Vagina (tissue), 2 donors: Measurements from ENCODE around the gene CSNK1E.

Source experiments
- POLR2A ChIP-seq, 2 donors: fragments of 450-650 bp; IDR thresholded peaks; one replicate each; pipeline ENCODE4 v1.6.1; 2017; ENCODE audit warnings: antibody characterized with exemption in 2 of 2, mild to moderate bottlenecking in 2 of 2, moderate library complexity in 2 of 2
- POLR2AphosphoS5 ChIP-seq, 2 donors: sonication (generic); formaldehyde crosslinking; IDR thresholded peaks; one replicate each; pipeline ENCODE4 v1.9.0; 2017; ENCODE audit warnings: antibody characterized with exemption in 2 of 2, mild to moderate bottlenecking in 2 of 2, low read depth in 1 of 2; ENCODE audit not compliant: insufficient read depth in 1 of 2
- TF ChIP-seq, protein P1 (sequence below), 3 experiments: fragments of 450-650 bp in 2 of 3; fragments of 200-600 bp in 1 of 3; sonication (generic) in 1 of 3; IDR thresholded peaks; one replicate each; pipeline ENCODE4 v1.5.1; 2017 to 2019; ENCODE audit warnings: antibody characterized with exemption in 3 of 3, mild to moderate bottlenecking in 2 of 3, moderate library complexity in 2 of 3

DNA sequence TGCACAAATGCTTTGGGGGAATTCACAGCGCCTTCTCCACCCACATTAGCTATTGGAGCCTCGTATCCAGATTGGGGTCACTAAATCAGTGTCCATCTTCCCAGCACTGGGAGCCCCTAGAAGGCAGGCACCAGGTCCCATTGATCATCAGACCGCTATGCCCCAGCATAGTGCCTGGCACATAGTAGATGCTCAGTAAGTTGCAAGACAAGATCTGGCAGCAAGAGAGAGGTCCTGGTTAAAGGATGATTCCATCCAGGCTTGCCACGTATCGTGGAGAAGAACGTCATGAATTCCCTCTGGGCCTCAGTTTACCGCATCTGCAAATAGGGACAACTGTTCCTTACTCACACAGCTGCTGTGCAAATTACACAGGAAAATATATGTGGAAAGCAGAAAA is 46.1 kb downstream of the CSNK1E start:
- TF ChIP-seq, protein P1, sequence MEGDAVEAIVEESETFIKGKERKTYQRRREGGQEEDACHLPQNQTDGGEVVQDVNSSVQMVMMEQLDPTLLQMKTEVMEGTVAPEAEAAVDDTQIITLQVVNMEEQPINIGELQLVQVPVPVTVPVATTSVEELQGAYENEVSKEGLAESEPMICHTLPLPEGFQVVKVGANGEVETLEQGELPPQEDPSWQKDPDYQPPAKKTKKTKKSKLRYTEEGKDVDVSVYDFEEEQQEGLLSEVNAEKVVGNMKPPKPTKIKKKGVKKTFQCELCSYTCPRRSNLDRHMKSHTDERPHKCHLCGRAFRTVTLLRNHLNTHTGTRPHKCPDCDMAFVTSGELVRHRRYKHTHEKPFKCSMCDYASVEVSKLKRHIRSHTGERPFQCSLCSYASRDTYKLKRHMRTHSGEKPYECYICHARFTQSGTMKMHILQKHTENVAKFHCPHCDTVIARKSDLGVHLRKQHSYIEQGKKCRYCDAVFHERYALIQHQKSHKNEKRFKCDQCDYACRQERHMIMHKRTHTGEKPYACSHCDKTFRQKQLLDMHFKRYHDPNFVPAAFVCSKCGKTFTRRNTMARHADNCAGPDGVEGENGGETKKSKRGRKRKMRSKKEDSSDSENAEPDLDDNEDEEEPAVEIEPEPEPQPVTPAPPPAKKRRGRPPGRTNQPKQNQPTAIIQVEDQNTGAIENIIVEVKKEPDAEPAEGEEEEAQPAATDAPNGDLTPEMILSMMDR (IDR thresholded peaks at IDR 0.05) = no peak
- TF ChIP-seq POLR2A (IDR thresholded peaks at IDR 0.05) (no peak), POLR2AphosphoS5 (IDR thresholded peaks at IDR 0.05; ENCODE audit: insufficient read depth in 1 of 2, low read depth in 1 of 2) (no peak)
